HG03108 (cell line): ENCODE results near the gene EPHB2.
"Not testable (repeated sequence)": the region's sequence is repeated elsewhere in the genome, so short reads cannot be mapped to it uniquely, and the experiment has no call there.

Experiments
- ATAC-seq: cut with Tn5 transposase; IDR thresholded peaks from one replicate; pipeline ENCODE4 v1.9.1; 2021; ENCODE audit warnings: moderate library complexity; ENCODE audit not compliant: unreplicated experiment

Gene EPHB2

GRCh38 chr1:22689505-22689904, 21.1 kb upstream of the EPHB2 start:
- ATAC-seq: no peak

GRCh38 chr1:22691031-22691753, 19.4 kb upstream of the EPHB2 start:
- no peak for ATAC-seq

- ATAC-seq: no peak
Measured at GRCh38 chr1:22694172-22694571, 16.5 kb upstream of the EPHB2 start.

GRCh38 chr1:22696610-22697009, 14.0 kb upstream of the EPHB2 start:
- ATAC-seq: no peak

GRCh38 chr1:22697980-22698379, 12.7 kb upstream of the EPHB2 start:
- ATAC-seq: no peak

GRCh38 chr1:22699681-22700520, 10.7 kb upstream of the EPHB2 start:
- no peak for ATAC-seq

GRCh38 chr1:22702296-22703085, 8.1 kb upstream of the EPHB2 start:
- no peak for ATAC-seq

GRCh38 chr1:22704440-22705067, 6.1 kb upstream of the EPHB2 start:
- no peak for ATAC-seq

- no peak for ATAC-seq
Measured at GRCh38 chr1:22705586-22705985, 5.1 kb upstream of the EPHB2 start.

- ATAC-seq: not testable (repeated sequence)
Measured at GRCh38 chr1:22706100-22706499, 4.5 kb upstream of the EPHB2 start.

GRCh38 chr1:22708777-22709176, 1.9 kb upstream of the EPHB2 start:
- ATAC-seq: no peak

GRCh38 chr1:22709227-22709626, 1.4 kb upstream of the EPHB2 start:
- no peak for ATAC-seq

- ATAC-seq: no peak
Measured at GRCh38 chr1:22709891-22710700, 543 bp upstream of the EPHB2 start.

- no peak for ATAC-seq
Measured at GRCh38 chr1:22711071-22711470, 432 bp downstream of the EPHB2 start.

GRCh38 chr1:22711591-22712501, 1.2 kb downstream of the EPHB2 start:
- ATAC-seq: no peak

GRCh38 chr1:22712502-22713271, 2.0 kb downstream of the EPHB2 start:
- no peak for ATAC-seq

- ATAC-seq: no peak
Measured at GRCh38 chr1:22714455-22714854, 3.8 kb downstream of the EPHB2 start.

GRCh38 chr1:22717037-22717760, 6.6 kb downstream of the EPHB2 start:
- no peak for ATAC-seq
